ENCODE measurements around the gene USP2. TPM values are rescaled to one million over a fixed set of nuclear protein-coding genes. Genes with fewer than 3 reads are reported as not detected.

Gene USP2
- total RNA-seq, 1 donor from 2014 or later = 0.63 TPM

DNA sequence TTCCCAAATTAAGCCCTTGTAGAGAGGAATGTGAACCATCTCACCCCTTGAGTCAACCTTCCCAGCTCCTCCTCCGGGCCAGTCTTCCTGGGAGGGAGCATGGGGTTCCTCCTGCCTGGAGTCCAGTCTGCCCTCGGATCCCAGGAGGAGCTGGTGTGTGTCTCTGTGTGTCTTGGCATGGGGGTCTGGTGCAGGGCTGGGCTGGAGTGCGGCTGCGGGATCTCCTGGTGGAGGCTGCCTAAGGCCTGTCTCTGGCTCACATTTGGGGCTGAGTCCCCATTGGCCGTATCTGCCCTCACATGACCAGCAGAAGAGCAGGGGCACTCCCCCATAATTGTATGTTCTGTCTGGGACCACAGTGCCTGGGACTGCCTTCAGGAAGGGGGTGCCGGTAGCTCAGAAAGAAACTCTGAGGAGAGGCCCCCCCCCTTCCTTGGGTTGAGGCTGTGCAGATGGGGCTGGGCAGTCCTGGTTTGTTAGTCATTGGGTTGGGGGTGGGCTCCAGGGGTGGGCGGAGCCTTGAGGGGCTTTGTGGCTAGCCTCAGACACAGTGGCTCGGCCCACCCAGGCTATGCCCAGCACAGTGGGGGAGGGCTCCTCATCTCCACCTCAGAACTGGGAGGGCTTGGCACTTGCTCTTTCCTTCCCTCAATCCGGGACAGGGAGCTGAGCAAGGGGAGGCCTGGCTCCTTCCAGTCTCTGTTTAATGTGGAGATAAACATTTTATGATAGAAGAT lies 43.7 kb downstream of the USP2 start:
- DNase-seq (ENCODE audit: low read depth) = no peak
- TF ChIP-seq, protein P1, sequence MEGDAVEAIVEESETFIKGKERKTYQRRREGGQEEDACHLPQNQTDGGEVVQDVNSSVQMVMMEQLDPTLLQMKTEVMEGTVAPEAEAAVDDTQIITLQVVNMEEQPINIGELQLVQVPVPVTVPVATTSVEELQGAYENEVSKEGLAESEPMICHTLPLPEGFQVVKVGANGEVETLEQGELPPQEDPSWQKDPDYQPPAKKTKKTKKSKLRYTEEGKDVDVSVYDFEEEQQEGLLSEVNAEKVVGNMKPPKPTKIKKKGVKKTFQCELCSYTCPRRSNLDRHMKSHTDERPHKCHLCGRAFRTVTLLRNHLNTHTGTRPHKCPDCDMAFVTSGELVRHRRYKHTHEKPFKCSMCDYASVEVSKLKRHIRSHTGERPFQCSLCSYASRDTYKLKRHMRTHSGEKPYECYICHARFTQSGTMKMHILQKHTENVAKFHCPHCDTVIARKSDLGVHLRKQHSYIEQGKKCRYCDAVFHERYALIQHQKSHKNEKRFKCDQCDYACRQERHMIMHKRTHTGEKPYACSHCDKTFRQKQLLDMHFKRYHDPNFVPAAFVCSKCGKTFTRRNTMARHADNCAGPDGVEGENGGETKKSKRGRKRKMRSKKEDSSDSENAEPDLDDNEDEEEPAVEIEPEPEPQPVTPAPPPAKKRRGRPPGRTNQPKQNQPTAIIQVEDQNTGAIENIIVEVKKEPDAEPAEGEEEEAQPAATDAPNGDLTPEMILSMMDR (conservative IDR thresholded peaks at IDR 0.05; ENCODE audit: low read depth, low read length) = no peak
- H3K4me3 ChIP-seq (ENCODE audit: low read depth, low read length) = no peak overlapping the region

DNA sequence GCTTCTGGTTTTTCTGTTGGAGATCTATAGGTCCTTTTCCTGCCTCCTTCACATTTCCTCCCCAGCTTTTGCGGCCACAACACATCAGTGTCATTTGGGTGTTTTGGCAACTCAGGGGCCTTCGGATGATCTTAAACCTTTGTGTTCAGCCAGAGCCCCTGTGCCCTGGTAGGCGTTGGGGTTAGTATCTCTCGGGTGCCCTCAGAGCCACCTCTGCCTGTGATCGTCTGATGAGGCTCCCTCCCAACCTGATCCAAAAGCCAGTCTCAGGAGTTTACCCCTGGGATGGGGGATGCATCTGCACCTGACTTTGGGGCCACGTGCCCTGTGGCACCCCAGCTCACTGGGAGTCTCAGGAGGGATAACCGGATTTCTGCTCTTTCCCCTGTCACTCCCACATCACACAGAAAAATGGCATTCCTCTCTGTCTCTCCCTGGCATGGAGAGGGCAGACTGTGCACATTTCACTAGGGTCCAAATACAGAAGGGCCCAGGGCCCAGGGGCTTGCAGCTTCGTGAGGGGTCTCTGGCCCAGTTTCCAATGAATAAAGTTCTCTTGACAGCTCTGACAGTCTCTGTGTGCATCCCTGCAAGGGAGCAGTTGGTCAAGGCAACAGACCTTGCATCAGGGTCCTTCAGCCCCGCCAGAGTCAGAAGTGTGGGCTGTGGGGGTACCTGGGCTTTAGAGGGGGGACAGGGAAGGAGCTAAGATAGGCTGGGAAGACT lies 44.6 kb downstream of the USP2 start:
- DNase-seq (ENCODE audit: low read depth) = no peak
- TF ChIP-seq, protein P1 (conservative IDR thresholded peaks at IDR 0.05; ENCODE audit: low read depth, low read length) = no peak
- no peak overlapping the region for H3K4me3 ChIP-seq (ENCODE audit: low read depth, low read length)

- H3K4me3 ChIP-seq (ENCODE audit: low read depth, low read length) = peak overlapping the region; percentile 91
- DNase-seq (ENCODE audit: low read depth) = no peak
- TF ChIP-seq, protein P1 (conservative IDR thresholded peaks at IDR 0.05; ENCODE audit: low read depth, low read length) = no peak
Observed at GRCh38 chr11:119335655-119336543, 45.6 kb downstream of the USP2 start.

DNA sequence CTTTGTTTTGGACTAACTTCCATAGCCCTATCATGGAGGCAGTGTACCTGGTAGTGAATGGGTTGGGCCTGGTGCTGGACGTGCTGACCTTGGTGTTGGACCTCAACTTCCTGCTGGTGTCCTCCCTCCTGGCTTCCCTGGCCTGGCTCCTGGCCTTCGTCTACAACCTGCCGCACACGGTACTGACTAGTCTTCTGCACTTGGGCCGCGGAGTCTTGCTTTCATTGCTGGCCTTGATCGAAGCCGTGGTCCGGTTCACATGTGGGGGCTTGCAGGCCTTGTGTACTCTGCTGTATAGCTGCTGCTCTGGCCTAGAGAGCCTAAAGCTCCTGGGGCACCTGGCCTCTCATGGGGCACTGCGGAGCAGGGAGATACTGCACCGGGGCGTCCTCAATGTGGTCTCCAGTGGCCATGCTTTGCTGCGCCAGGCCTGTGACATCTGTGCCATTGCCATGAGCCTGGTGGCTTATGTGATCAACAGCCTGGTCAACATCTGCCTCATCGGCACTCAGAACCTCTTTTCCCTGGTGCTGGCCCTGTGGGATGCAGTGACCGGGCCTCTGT lies 46.3 kb downstream of the USP2 start:
- TF ChIP-seq, protein P1 (conservative IDR thresholded peaks at IDR 0.05; ENCODE audit: low read depth, low read length) = no peak
- DNase-seq (ENCODE audit: low read depth) = no peak
- peak overlapping the region; percentile 91 for H3K4me3 ChIP-seq (ENCODE audit: low read depth, low read length)

DNA sequence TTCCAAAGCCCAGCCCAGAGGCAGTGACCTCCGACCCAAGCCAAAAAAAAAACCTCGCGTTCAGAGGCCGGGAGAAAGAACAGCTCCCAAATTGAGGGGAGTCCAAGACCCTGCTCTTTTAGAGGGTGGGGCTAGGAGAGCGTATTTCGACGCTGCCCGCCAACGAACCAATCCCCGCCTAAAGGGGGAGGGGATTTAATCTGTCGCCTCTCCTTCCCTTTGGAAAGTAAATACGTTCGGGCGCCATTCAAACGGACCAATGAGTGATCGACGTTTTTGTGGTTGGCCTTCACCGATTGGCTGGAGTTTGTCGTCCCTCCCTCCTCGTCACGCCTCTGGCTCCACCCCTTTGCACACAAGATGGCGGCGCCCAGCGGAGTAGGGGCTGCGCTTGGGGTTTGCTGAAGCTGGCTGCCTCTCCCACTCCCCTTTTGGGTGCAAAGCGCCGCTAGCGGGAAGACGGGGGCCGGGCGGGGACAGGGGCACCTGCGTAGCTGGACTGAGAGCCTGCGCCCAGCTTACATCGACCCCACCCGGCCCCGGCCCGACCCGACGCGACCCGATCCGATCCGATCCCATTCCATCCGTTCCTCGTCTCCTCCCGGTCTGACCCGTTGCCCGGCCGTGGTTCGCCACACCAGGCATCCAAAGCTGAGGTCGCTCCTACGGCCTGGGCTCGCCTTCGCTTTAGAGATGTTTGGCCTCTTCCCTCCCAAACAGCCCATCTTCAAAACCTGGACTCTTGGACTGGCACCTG lies 47.1 kb downstream of the USP2 start, which contains the start of gene RNF26:
TSS of gene RNF26 (plus strand) at position 354 of the 757 bp plus-strand sequence. CDS start 596 bp downstream, outside the sequence.
- DNase-seq (ENCODE audit: low read depth) = peak; percentile 81
- H3K4me3 ChIP-seq (ENCODE audit: low read depth, low read length) = peak within 1 kb of the TSS; percentile 91
- TF ChIP-seq, protein P1 (conservative IDR thresholded peaks at IDR 0.05; ENCODE audit: low read depth, low read length) = no peak

All from epithelial cell of proximal tubule (primary cell).